Glutamatergic neuron (in vitro differentiated cells): ENCODE results near the gene MUC4. TPM values are rescaled to one million over a fixed set of nuclear protein-coding genes. Genes with fewer than 3 reads are reported as not detected.
A peak's percentile ranks its signal among the peaks of the same experiment; 100 is the strongest.

Experiments used
- DNase-seq: peaks from one replicate; pipeline ENCODE4 v3.0.0; 2022
- H3K27ac Mint-ChIP-seq: one replicate; pipeline ENCODE4 v1.8.0; 2020; ENCODE audit warnings: mild to moderate bottlenecking, mixed read lengths, inconsistent platforms; ENCODE audit not compliant: unreplicated experiment
- H3K27me3 Mint-ChIP-seq: one replicate; pipeline ENCODE4 v1.8.0; 2020; ENCODE audit warnings: mild to moderate bottlenecking, moderate library complexity, mixed read lengths, inconsistent platforms; ENCODE audit not compliant: unreplicated experiment
- H3K36me3 Mint-ChIP-seq: one replicate; pipeline ENCODE4 v1.8.0; 2020; ENCODE audit warnings: mild to moderate bottlenecking, mixed read lengths, inconsistent platforms; ENCODE audit not compliant: unreplicated experiment
- H3K4me1 Mint-ChIP-seq: one replicate; pipeline ENCODE4 v1.8.0; 2020; ENCODE audit warnings: mild to moderate bottlenecking, low read depth, mixed read lengths, inconsistent platforms; ENCODE audit not compliant: unreplicated experiment
- H3K4me3 Mint-ChIP-seq: one replicate; pipeline ENCODE4 v1.8.0; 2020; ENCODE audit warnings: mild to moderate bottlenecking, mixed read lengths, inconsistent platforms; ENCODE audit not compliant: unreplicated experiment
- H3K9me3 Mint-ChIP-seq: one replicate; pipeline ENCODE4 v1.8.0; 2020; ENCODE audit warnings: mild to moderate bottlenecking, moderate library complexity, mixed read lengths, inconsistent platforms; ENCODE audit not compliant: unreplicated experiment
- CTCF ChIP-seq: fragments of 200-600 bp; sonication (generic); IDR thresholded peaks from one replicate; pipeline ENCODE4 v1.5.0; 2021; ENCODE audit not compliant: partially characterized antibody, unreplicated experiment
- total RNA-seq: library from RNA; stranded (reverse); fragmentation: NEBNext Ultra II Directional; extraction: Animal tissue kit (Norgen Biotek cat#: 25700); gene quantifications from one replicate; pipeline ENCODE4 v1.2.1, GENCODE V29; 2021; ENCODE audit not compliant: unreplicated experiment

Gene MUC4
- total RNA-seq, 1 donor from 2014 or later, result 2.5 TPM

DNA sequence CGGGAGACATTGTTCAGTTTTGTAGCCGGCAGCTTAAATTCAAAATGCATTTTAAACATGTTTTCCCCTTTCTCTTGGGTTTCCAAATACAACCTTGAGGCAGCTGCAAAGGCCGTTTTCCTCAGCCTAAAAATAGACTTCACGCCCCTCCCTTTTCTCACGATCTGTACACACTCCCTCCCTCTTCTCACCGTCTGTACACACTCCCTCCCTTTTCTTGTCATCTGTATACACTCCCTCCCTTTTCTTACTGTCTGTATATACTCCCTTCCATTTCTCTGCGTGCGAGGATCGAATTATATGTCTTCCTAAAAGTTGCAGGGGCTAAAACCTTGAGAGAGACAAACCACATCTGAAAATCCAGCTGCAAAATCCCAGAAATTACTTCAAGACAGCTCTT, 8.9 kb downstream of the MUC4 start:
- peaks cover 5% of the 10 kb centered on the region for H3K27me3 Mint-ChIP-seq
- TF ChIP-seq CTCF, result no peak
- H3K9me3 Mint-ChIP-seq, result peaks cover 5% of the 10 kb centered on the region
- no peak for DNase-seq
- no peaks in the 10 kb centered on the region for H3K36me3 Mint-ChIP-seq
- H3K4me3 Mint-ChIP-seq, result peak overlapping the region; percentile 4
- H3K4me1 Mint-ChIP-seq, result peaks cover 13% of the 10 kb centered on the region
- H3K27ac Mint-ChIP-seq, result no peak overlapping the region

DNA sequence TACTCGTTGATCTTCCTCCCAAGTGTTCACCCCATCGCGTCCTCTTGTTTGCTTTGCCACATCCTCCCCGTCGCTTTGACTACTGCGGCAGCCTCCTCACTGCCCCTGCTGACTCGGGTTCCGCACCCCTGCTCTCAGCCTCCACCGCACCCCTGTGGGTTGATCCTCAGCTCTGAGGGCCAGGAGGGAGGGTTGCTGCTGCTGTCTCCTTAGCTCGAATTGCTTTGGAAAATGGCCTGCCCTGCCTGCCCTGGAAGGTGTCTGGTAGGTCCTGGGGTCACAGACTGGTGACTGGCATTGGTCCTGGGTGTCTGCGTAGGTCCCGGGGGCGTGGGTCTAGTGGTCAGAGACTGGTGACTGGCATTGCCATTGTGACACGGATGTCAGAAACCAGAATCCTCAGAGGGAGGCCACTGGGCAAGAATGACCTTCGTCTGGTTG, 9.4 kb downstream of the MUC4 start:
- Mint-ChIP-seq H3K9me3 (peaks cover 3% of the 10 kb centered on the region), H3K36me3 (no peaks in the 10 kb centered on the region)

DNA sequence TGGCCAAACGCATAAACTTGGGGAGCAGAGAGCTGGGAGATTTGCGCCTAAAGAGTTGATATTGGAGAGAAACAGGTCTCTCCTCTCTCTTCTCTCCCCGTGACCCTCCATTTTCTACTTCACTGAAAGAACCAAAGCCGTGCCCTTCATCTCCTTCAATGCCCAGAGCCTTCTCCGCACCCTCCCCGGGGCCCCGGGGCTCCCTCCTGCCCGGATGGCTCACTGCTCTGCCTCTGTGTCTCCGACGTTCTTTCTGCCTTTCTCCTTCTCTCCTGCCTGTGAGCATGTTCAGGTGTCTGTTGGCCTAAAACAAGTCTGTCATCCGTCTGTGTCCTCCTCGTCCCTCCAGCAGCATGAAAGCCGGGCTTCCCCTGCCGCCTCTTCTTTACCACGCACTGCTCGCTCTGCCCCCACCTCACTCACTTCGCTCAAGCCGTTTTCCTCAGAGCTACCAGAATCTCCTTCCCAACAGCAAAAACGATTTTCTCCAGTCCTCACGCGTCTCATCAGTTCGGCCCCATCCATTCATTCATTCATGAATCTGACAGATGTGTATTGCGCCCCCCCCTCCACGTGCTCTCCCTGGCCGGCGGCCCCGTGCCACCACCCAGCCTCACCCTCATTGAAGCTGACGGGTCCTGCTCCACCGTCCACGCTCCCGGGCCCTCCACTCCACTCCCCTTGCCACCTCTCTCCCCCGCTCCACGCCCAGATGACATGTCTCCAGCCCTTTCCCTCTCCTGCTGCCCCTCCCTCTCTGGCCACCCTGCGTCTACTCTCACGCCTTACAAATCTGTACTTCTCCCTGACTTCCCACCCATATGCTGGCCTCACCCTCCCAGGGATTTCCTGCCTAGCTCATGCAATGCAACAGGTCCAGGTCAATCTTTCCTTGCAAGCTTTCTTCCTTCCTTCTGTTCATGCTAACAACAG, 10.2 kb downstream of the MUC4 start:
- Mint-ChIP-seq H3K4me1 (peaks cover 13% of the 10 kb centered on the region), H3K27ac (no peak overlapping the region), H3K4me3 (peak overlapping the region; percentile 3), H3K27me3 (peaks cover 5% of the 10 kb centered on the region), H3K36me3 (no peaks in the 10 kb centered on the region), H3K9me3 (peaks cover 3% of the 10 kb centered on the region)
- no peak for DNase-seq
- TF ChIP-seq CTCF, result no peak

More for the DNA sequence above, 9.4 kb downstream of the MUC4 start:
- H3K27ac Mint-ChIP-seq, result no peak overlapping the region
- DNase-seq, result no peak
- no peak overlapping the region for H3K4me3 Mint-ChIP-seq
- peaks cover 5% of the 10 kb centered on the region for H3K27me3 Mint-ChIP-seq
- no peak for TF ChIP-seq CTCF
- peaks cover 13% of the 10 kb centered on the region for H3K4me1 Mint-ChIP-seq

DNA sequence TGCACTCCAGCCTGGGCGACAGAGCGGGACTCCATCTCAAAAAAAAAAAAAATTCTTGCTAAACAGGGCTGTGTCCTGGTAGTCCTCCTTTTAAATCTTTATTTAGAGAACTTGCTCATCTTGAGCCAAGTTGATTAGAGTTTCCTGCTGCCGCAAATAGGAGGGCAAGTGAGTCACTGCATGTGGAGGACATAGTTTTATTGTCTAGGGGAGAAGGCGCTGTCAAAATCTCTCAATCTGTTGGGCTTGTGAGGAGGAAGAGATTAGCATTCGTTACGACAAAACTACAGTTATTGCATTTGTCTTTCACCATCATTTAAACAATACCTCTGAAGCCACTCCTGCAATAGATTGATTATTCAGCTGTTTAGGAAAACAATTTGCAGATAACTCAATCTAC, 11.5 kb downstream of the MUC4 start:
- no peak overlapping the region for H3K27ac Mint-ChIP-seq
- no peak for DNase-seq
- peaks cover 13% of the 10 kb centered on the region for H3K4me1 Mint-ChIP-seq
- H3K36me3 Mint-ChIP-seq, result no peaks in the 10 kb centered on the region
- H3K9me3 Mint-ChIP-seq, result peaks cover 3% of the 10 kb centered on the region
- H3K4me3 Mint-ChIP-seq, result no peak overlapping the region
- H3K27me3 Mint-ChIP-seq, result peaks cover 5% of the 10 kb centered on the region
- TF ChIP-seq CTCF, result no peak

- Mint-ChIP-seq H3K27ac (no peak overlapping the region), H3K27me3 (peaks cover 5% of the 10 kb centered on the region), H3K4me3 (no peak overlapping the region), H3K36me3 (no peaks in the 10 kb centered on the region), H3K9me3 (peaks cover 2% of the 10 kb centered on the region), H3K4me1 (peaks cover under 1% of the 10 kb centered on the region)
- TF ChIP-seq CTCF, result no peak
- no peak for DNase-seq
These were observed 14.9 kb downstream of the MUC4 start for GRCh38 chr3:195796795-195797194.
